BJ (cell line): ENCODE results near the gene HOXA9. TPM values are rescaled to one million over a fixed set of nuclear protein-coding genes. Genes with fewer than 3 reads are reported as not detected.

Source experiments
- CTCF ChIA-PET: fragments of 350-600 bp; formaldehyde crosslinking; extraction: SDS; loops from one replicate; lab custom pipeline; 2021; ENCODE audit warnings: antibody characterized with exemption, inconsistent platforms; lab: Yijun Ruan, JAX
- POLR2A ChIA-PET: fragments of 300-600 bp; sonication (Branson Sonifier 250); formaldehyde crosslinking; extraction: SDS; loops from one replicate; lab custom pipeline; 2021; ENCODE audit warnings: antibody characterized with exemption; lab: Charles Lee
- DNase-seq: peaks from one replicate; pipeline ENCODE4 v3.0.0-alpha.2; 2011; ENCODE audit warnings: low read depth
- H3K27me3 ChIP-seq: 2 replicates; pipeline ENCODE4 v1.6.0; 2011; ENCODE audit warnings: low read length; ENCODE audit not compliant: control insufficient read depth, insufficient read depth
- H3K36me3 ChIP-seq: 2 replicates; pipeline ENCODE4 v1.5.1; 2011; ENCODE audit warnings: low read length; ENCODE audit not compliant: control insufficient read depth, insufficient read depth
- H3K4me3 ChIP-seq: 2 replicates; pipeline ENCODE4 v1.5.1; 2011; ENCODE audit warnings: low read depth, mild to moderate bottlenecking, control low read depth, low read length
- polyA plus RNA-seq: library from polyadenylated mRNA; depleted of rRNA; stranded (reverse); fragments of >200 nt; gene quantifications from 2 replicates; pipeline ENCODE4 v1.2.3, GENCODE V29; 2011
- TF ChIP-seq, protein P1 (sequence below): IDR thresholded peaks from 2 replicates; pipeline ENCODE4 v1.5.1; 2011; ENCODE audit warnings: low read depth, mild to moderate bottlenecking, control low read depth, inconsistent platforms, low read length, moderate library complexity; ENCODE audit not compliant: insufficient read depth

HOXA9 gene
- polyA plus RNA-seq, 1 experiment: 15.0 TPM

DNA sequence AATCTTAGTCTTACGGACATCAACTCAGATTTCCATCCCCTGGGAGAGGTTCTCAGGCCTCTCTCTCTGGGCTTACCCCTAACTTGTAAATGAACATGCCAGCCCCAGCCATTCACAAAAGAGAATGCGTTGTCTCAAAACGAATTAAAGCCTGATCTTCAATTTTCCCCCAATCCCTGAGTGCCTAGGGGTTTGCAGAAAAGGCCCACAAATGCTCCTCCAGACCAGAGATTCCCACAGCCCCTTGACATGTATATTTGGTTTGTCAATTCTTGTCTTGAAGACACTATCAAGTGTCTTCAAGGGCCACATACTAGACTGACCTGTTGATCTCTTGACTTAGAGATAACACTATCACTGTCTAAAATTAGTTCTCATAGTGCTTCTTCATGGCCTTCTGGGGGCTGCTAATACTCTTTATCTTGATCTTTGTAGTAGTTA is 46.4 kb upstream of the HOXA9 start:
- POLR2A ChIA-PET: no interaction called here
- H3K36me3 ChIP-seq: no peaks in the 10 kb centered on the region
- no peak for DNase-seq
- H3K4me3 ChIP-seq: no peak overlapping the region
- no peaks in the 10 kb centered on the region for H3K27me3 ChIP-seq
- CTCF ChIA-PET: interaction anchor here (0.6 to 3.5 kb wide), 10 partner anchors 9 to 713 kb away, joined by 3 to 23 read pairs (median 4); partner anchors contain the start of gene HOXA13
- TF ChIP-seq, protein P1, sequence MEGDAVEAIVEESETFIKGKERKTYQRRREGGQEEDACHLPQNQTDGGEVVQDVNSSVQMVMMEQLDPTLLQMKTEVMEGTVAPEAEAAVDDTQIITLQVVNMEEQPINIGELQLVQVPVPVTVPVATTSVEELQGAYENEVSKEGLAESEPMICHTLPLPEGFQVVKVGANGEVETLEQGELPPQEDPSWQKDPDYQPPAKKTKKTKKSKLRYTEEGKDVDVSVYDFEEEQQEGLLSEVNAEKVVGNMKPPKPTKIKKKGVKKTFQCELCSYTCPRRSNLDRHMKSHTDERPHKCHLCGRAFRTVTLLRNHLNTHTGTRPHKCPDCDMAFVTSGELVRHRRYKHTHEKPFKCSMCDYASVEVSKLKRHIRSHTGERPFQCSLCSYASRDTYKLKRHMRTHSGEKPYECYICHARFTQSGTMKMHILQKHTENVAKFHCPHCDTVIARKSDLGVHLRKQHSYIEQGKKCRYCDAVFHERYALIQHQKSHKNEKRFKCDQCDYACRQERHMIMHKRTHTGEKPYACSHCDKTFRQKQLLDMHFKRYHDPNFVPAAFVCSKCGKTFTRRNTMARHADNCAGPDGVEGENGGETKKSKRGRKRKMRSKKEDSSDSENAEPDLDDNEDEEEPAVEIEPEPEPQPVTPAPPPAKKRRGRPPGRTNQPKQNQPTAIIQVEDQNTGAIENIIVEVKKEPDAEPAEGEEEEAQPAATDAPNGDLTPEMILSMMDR: no peak

DNA sequence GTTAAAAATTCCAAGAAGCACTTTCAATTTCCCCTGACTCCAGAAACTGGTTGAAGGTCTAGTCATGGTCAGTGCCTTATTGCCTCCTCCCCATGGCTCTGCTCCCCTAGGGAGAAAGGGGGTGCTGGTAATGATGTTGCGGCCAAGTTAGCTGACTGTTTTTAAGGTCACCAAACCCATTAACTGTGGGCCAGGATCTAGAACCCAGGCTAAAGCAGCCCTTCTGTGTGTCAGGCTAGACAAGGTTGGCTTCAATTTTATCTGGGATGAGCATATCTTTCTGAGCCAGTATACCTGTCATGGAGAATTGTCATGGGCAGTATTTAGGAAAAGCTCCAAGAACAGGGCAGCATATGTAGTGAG is 45.7 kb upstream of the HOXA9 start:
- POLR2A ChIA-PET: no interaction called here
- CTCF ChIA-PET: interaction anchor here (0.6 to 3.5 kb wide), 19 partner anchors 8 to 940 kb away, joined by 3 to 23 read pairs (median 4); partner anchors contain the start of genes EVX1 and HOXA13
- TF ChIP-seq, protein P1: no peak
- Histone ChIP-seq H3K4me3 (no peak overlapping the region), H3K27me3 (no peaks in the 10 kb centered on the region), H3K36me3 (no peaks in the 10 kb centered on the region)
- no peak for DNase-seq

DNA sequence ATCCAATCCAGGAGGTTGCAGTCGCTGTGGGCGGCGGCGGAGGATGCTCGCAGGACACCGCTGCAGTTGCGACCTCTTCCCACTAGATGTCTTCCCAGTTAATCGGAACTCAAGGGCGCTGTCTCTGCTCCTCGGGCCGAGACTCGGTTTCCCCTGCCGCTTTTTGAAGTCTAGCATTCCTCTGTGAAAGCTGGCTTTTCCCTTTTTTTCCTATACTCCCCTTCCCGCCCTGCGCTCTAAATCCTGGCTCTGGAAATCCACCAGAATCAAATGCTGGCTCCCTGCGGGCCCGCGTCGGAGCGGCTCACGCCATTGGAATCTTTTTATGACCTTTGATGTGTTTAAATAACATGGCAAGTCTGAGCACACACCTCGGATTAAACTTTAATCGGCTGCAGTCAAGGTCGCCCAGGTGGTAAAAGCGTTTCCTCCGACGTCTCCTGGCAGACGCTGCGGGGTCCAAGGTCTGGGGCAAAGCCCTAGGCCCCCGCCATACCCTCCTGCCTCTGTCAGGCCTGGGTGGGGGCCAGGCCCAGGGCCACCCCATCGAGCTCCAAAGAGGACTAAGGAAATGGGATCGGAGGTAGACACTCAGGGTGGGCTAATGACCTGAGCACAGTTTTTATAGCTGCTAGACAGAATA is 45.2 kb upstream of the HOXA9 start:
- no peak for DNase-seq
- ChIA-PET POLR2A (no interaction called here), CTCF (interaction anchor here (0.6 to 3.5 kb wide), 21 partner anchors 11 to 940 kb away, joined by 3 to 23 read pairs (median 4); partner anchors contain the start of genes EVX1 and HOXA13)
- TF ChIP-seq, protein P1: peak; percentile 79
- no peak overlapping the region for H3K4me3 ChIP-seq
- no peaks in the 10 kb centered on the region for H3K27me3 ChIP-seq
- H3K36me3 ChIP-seq: no peaks in the 10 kb centered on the region

DNA sequence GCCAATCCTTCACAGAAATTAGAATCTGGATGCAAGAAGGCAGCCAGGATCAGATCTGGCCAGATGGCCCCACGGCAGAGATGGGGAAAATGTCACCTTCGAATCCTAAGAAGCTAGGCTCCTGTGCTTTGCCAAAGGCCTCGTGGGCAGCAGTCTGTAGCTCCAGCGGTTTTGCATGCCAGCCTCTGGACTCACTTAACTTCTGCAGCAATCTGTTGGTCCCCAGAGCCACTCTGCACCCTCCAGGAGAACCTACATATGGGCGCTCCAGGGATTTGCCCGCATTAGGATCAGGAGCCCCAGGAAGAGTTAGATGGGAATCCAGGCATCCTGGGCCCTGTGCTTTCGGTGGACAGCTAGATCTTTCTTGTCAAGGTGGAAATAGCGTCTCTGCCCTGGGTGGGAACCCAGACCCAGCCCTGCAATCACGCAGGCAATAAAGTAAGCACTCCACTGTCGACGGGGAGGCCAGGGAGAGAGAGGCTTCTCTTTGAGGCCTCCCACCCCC is 44.6 kb upstream of the HOXA9 start:
- POLR2A ChIA-PET: no interaction called here
- DNase-seq: no peak
- Histone ChIP-seq H3K4me3 (no peak overlapping the region), H3K27me3 (no peaks in the 10 kb centered on the region), H3K36me3 (no peaks in the 10 kb centered on the region)
- TF ChIP-seq, protein P1: no peak
- CTCF ChIA-PET: interaction anchor here (0.8 to 3.5 kb wide), 12 partner anchors 10 to 811 kb away, joined by 3 to 23 read pairs (median 4); partner anchors contain the start of genes EVX1 and HOXA13

DNA sequence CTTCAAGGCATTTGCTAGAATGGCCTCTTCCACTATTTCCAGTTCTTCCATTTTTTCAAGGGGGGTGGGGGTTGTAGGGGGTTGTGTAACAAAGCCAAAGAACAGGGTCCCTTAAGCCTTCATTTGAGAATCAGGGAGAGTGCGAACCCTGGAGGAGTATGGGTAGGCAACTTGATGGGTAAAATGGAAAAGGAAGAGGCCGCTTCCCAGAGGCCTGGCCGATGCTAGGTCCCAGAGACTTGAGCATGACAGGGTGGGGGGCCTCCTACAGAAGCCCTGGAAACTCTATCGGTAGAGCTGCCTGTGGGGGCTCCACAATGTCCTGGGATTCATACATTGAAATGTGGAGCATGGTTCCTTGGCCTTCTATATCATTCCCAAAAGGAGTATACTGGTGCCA is 43.7 kb upstream of the HOXA9 start:
- H3K27me3 ChIP-seq: no peaks in the 10 kb centered on the region

More for the DNA sequence above, 43.7 kb upstream of the HOXA9 start:
- Histone ChIP-seq H3K36me3 (no peaks in the 10 kb centered on the region), H3K4me3 (no peak overlapping the region)
- DNase-seq: no peak
- TF ChIP-seq, protein P1: no peak
- ChIA-PET POLR2A (no interaction called here), CTCF (interaction anchor here (0.6 to 3.5 kb wide), 5 partner anchors 9 to 1645 kb away, joined by 3 to 23 read pairs (median 4); partner anchors contain the start of gene HOXA13)
